Measurements from ENCODE around the gene TMX4.

The TMX4 gene

GRCh38 chr20:8020314-8021079 lies 936 bp upstream of the TMX4 start:
- TF ChIP-seq, protein P1, sequence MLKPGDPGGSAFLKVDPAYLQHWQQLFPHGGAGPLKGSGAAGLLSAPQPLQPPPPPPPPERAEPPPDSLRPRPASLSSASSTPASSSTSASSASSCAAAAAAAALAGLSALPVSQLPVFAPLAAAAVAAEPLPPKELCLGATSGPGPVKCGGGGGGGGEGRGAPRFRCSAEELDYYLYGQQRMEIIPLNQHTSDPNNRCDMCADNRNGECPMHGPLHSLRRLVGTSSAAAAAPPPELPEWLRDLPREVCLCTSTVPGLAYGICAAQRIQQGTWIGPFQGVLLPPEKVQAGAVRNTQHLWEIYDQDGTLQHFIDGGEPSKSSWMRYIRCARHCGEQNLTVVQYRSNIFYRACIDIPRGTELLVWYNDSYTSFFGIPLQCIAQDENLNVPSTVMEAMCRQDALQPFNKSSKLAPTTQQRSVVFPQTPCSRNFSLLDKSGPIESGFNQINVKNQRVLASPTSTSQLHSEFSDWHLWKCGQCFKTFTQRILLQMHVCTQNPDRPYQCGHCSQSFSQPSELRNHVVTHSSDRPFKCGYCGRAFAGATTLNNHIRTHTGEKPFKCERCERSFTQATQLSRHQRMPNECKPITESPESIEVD (tag by site-specific recombination; IDR thresholded peaks at IDR 0.05) = peak; percentile 72
- TF ChIP-seq ZBTB8A (tag by site-specific recombination; IDR thresholded peaks at IDR 0.05) (no peak), FEZF1 (tag by site-specific recombination; IDR thresholded peaks at IDR 0.05) (0 out of 2 replicates have a peak, but pooled peaks have one; percentile 6)
- no peaks in the 10 kb centered on the region for H3K9me3 ChIP-seq (ENCODE audit: control insufficient read depth, insufficient read depth, low read depth, low read length)
- ChIA-PET CTCF (interaction anchor here (0.8 to 2.4 kb wide), 3 partner anchors 23 to 702 kb away, joined by 3 to 11 read pairs (median 6); no protein-coding TSS in a partner anchor), POLR2A (interaction anchor here (0.6 to 0.9 kb wide), 3 partner anchors 84 to 1117 kb away, joined by 3 to 5 read pairs (median 4); no protein-coding TSS in a partner anchor)
- H3K36me3 ChIP-seq (ENCODE audit: control insufficient read depth in 2 of 2, insufficient read depth in 1 of 2, low read length in 2 of 2) = no peaks in the 10 kb centered on the region
- no peak overlapping the region for H3K27ac ChIP-seq (ENCODE audit: extremely low read depth, low read depth, low read length)
- H3K4me3 ChIP-seq (ENCODE audit: low read depth, low read length) = no peak overlapping the region
- peaks cover 11% of the 10 kb centered on the region; the same call in 1 of the 2 replicates for H3K4me1 ChIP-seq (ENCODE audit: control insufficient read depth, insufficient read depth, low read length)

GRCh38 chr20:8019998-8020247 lies 362 bp upstream of the TMX4 start:
- Histone ChIP-seq H3K9me3 (ENCODE audit: control insufficient read depth, insufficient read depth, low read depth, low read length) (no peaks in the 10 kb centered on the region), H3K4me1 (ENCODE audit: control insufficient read depth, insufficient read depth, low read length) (peaks cover 11% of the 10 kb centered on the region; the same call in 1 of the 2 replicates), H3K27ac (ENCODE audit: extremely low read depth, low read depth, low read length) (peak overlapping the region; percentile 95; the same call in 1 of the 2 replicates), H3K36me3 (ENCODE audit: control insufficient read depth in 2 of 2, insufficient read depth in 1 of 2, low read length in 2 of 2) (no peaks in the 10 kb centered on the region), H3K4me3 (ENCODE audit: low read depth, low read length) (peak overlapping the region; percentile 81)
- ChIA-PET POLR2A (interaction anchor here (0.6 to 0.9 kb wide), 3 partner anchors 84 to 1118 kb away, joined by 3 to 5 read pairs (median 4); no protein-coding TSS in a partner anchor), CTCF (interaction anchor here (0.8 kb wide), 1 partner anchor 19 kb away, joined by 3 read pairs; no protein-coding TSS in a partner anchor)
- TF ChIP-seq ZNF362 (tag by site-specific recombination; IDR thresholded peaks at IDR 0.05) = no peak
- TF ChIP-seq, protein P2, sequence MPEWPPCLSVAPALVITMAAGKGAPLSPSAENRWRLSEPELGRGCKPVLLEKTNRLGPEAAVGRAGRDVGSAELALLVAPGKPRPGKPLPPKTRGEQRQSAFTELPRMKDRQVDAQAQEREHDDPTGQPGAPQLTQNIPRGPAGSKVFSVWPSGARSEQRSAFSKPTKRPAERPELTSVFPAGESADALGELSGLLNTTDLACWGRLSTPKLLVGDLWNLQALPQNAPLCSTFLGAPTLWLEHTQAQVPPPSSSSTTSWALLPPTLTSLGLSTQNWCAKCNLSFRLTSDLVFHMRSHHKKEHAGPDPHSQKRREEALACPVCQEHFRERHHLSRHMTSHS (tag by site-specific recombination; IDR thresholded peaks at IDR 0.05) = no peak
- TF ChIP-seq ZSCAN23 (tag by site-specific recombination; IDR thresholded peaks at IDR 0.05) = no peak
- TF ChIP-seq ZBTB48 (tag by site-specific recombination; IDR thresholded peaks at IDR 0.05) = no peak
- no peak for TF ChIP-seq TCF7L2 (IDR thresholded peaks at IDR 0.05; ENCODE audit: borderline replicate concordance, low read depth, low read length)
- TF ChIP-seq ZNF112 (tag by site-specific recombination; IDR thresholded peaks at IDR 0.05) = no peak
- no peak for TF ChIP-seq ZFP3 (tag by site-specific recombination; IDR thresholded peaks at IDR 0.05; ENCODE audit: low read depth)
- no peak for TF ChIP-seq ZNF558 (tag by site-specific recombination; IDR thresholded peaks at IDR 0.05)
- TF ChIP-seq ZNF843 (tag by site-specific recombination; IDR thresholded peaks at IDR 0.05) = no peak
- no peak for TF ChIP-seq ZNF37A (tag by site-specific recombination; IDR thresholded peaks at IDR 0.05)

DNA sequence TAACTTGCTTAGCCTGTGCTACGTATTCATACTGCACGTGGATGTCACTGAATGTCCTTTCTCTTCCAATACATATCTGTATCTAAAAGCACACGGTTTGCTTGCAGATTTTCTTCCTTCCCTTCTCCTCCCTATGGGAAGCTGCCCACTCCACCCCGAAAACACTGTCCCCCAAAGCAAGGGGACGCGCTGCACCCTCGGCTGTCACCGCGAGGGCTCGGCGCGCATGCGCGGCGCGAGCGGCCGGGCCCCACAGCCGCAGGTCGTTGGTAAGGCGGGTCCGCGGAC lies 659 bp downstream of the TMX4 start:
- H3K27ac ChIP-seq (ENCODE audit: extremely low read depth, low read depth, low read length) = peak overlapping the region; percentile 95
- POLR2A ChIA-PET = no interaction called here
- TF ChIP-seq SCRT2 (tag by site-specific recombination; IDR thresholded peaks at IDR 0.05) = peak; percentile 97
- TF ChIP-seq PRDM1 (tag by site-specific recombination; IDR thresholded peaks at IDR 0.05) = no peak
- peak; percentile 88 for TF ChIP-seq ZFP69B (tag by site-specific recombination; IDR thresholded peaks at IDR 0.05)
- TF ChIP-seq, protein P3, sequence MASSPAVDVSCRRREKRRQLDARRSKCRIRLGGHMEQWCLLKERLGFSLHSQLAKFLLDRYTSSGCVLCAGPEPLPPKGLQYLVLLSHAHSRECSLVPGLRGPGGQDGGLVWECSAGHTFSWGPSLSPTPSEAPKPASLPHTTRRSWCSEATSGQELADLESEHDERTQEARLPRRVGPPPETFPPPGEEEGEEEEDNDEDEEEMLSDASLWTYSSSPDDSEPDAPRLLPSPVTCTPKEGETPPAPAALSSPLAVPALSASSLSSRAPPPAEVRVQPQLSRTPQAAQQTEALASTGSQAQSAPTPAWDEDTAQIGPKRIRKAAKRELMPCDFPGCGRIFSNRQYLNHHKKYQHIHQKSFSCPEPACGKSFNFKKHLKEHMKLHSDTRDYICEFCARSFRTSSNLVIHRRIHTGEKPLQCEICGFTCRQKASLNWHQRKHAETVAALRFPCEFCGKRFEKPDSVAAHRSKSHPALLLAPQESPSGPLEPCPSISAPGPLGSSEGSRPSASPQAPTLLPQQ (tag by site-specific recombination; IDR thresholded peaks at IDR 0.05) = peak; percentile 97
- TF ChIP-seq ZXDB (tag by site-specific recombination; IDR thresholded peaks at IDR 0.05) = no peak
- no peak for TF ChIP-seq ZNF239 (tag by site-specific recombination; IDR thresholded peaks at IDR 0.05)
- no peak for TF ChIP-seq KLF9 (tag by site-specific recombination; IDR thresholded peaks at IDR 0.05; ENCODE audit: low read depth)
- no peak for TF ChIP-seq ZNF341 (tag by site-specific recombination; IDR thresholded peaks at IDR 0.05; ENCODE audit: low read depth)
- TF ChIP-seq YY2 (tag by site-specific recombination; IDR thresholded peaks at IDR 0.05) = no peak
- no peak for TF ChIP-seq ZNF169 (tag by site-specific recombination; IDR thresholded peaks at IDR 0.05)
- TF ChIP-seq, protein P4, sequence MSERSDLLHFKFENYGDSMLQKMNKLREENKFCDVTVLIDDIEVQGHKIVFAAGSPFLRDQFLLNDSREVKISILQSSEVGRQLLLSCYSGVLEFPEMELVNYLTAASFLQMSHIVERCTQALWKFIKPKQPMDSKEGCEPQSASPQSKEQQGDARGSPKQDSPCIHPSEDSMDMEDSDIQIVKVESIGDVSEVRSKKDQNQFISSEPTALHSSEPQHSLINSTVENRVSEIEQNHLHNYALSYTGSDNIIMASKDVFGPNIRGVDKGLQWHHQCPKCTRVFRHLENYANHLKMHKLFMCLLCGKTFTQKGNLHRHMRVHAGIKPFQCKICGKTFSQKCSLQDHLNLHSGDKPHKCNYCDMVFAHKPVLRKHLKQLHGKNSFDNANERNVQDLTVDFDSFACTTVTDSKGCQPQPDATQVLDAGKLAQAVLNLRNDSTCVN (tag by site-specific recombination; optimal IDR thresholded peaks at IDR 0.05) = no peak
- no peak for TF ChIP-seq ZNF658 (tag by site-specific recombination; IDR thresholded peaks at IDR 0.05)
- TF ChIP-seq SCRT1 (tag by site-specific recombination; IDR thresholded peaks at IDR 0.05; ENCODE audit: borderline replicate concordance) = peak; percentile 90
- TF ChIP-seq ZNF626 (tag by site-specific recombination; IDR thresholded peaks at IDR 0.05) = no peak

More for the DNA sequence above, 659 bp downstream of the TMX4 start:
- Histone ChIP-seq H3K9me3 (ENCODE audit: control insufficient read depth, insufficient read depth, low read depth, low read length) (no peaks in the 10 kb centered on the region), H3K4me3 (ENCODE audit: low read depth, low read length) (peak overlapping the region; percentile 81), H3K4me1 (ENCODE audit: control insufficient read depth, insufficient read depth, low read length) (peaks cover 11% of the 10 kb centered on the region; the same call in 1 of the 2 replicates), H3K36me3 (ENCODE audit: control insufficient read depth in 2 of 2, insufficient read depth in 1 of 2, low read length in 2 of 2) (no peaks in the 10 kb centered on the region)
- CTCF ChIA-PET = interaction anchor here (0.6 to 0.7 kb wide), 3 partner anchors 25 to 76 kb away, joined by 3 to 4 read pairs (median 3); no protein-coding TSS in a partner anchor

Measured in HEK293 (cell line).